ENCODE data around the gene ADAM23. TPM values are rescaled to one million over a fixed set of nuclear protein-coding genes. Genes with fewer than 3 reads are reported as not detected.

The ADAM23 gene
- total and polyA plus RNA-seq, 2 experiments from 2014 or later, result 2.8 to 3.3 TPM

DNA sequence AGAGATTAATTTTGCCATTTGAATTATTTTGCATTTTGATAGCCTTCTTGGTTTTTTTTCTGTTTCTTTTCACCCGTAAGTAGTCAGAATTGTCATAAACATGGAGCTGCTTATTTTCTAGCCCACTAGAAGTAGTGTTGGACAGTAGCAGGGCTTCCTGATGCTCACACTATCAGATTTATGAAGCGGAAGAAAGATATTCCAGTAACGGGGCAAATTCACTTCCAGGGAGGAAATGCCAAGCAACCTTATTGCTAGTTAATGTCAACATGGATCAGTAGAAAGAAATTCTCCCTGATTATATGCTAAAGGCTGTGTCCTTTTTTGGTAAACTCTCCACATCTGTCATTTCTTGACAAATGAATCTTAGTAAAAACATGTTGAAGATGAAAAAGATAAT is 19.2 kb upstream of the ADAM23 start:
- H3K36me3 ChIP-seq (replicated peaks; ENCODE audit: insufficient read depth, low read depth), result no peaks in the 10 kb centered on the region

DNA sequence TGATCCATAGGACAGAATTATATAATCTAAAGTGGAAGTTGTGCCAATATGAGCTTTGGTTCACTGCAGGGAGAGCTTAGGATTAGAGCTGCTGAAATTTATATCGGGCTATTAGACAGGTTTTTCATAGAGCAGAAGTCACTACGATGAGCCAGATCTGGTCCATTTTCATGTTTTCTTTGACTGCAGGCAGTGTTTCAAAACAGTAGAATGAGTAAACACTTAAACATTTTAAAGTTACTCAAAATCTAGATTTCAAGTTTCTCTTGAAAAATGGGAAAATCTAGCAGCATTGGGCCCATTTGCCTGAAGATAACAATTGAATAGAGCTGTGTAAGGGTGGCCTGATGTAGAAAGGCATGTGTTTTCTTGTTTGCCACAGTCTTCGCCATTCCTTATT is 14.5 kb upstream of the ADAM23 start:
- H3K9me3 ChIP-seq (ENCODE audit: low read depth), result no peaks in the 10 kb centered on the region
- no peaks in the 10 kb centered on the region for H3K79me2 ChIP-seq
- no peak overlapping the region for H2AFZ ChIP-seq
- H3K27ac ChIP-seq, result no peak overlapping the region
- H3K9me2 ChIP-seq (replicated peaks; ENCODE audit: insufficient read depth), result no peaks in the 10 kb centered on the region
- no peak overlapping the region for H3K4me2 ChIP-seq
- TF ChIP-seq EZH2phosphoT487 (IDR thresholded peaks at IDR 0.05; ENCODE audit: low read depth, severe bottlenecking, unreplicated experiment), result no peak
- TF ChIP-seq, protein P1, sequence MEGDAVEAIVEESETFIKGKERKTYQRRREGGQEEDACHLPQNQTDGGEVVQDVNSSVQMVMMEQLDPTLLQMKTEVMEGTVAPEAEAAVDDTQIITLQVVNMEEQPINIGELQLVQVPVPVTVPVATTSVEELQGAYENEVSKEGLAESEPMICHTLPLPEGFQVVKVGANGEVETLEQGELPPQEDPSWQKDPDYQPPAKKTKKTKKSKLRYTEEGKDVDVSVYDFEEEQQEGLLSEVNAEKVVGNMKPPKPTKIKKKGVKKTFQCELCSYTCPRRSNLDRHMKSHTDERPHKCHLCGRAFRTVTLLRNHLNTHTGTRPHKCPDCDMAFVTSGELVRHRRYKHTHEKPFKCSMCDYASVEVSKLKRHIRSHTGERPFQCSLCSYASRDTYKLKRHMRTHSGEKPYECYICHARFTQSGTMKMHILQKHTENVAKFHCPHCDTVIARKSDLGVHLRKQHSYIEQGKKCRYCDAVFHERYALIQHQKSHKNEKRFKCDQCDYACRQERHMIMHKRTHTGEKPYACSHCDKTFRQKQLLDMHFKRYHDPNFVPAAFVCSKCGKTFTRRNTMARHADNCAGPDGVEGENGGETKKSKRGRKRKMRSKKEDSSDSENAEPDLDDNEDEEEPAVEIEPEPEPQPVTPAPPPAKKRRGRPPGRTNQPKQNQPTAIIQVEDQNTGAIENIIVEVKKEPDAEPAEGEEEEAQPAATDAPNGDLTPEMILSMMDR (IDR thresholded peaks at IDR 0.05; ENCODE audit: poor library complexity), result no peak
- DNase-seq (ENCODE audit: low spot score), result no peak
- 87% methylated on average over 3 of the region's 3 CpGs for whole genome bisulfite sequencing (ENCODE audit: low lambda C conversion rate, missing lambda C conversion rate)
- H3K36me3 ChIP-seq (replicated peaks; ENCODE audit: insufficient read depth, low read depth), result no peaks in the 10 kb centered on the region
- no peak overlapping the region for H3K4me3 ChIP-seq
- H3K27me3 ChIP-seq, result no peaks in the 10 kb centered on the region
- H4K20me1 ChIP-seq (ENCODE audit: insufficient read depth, poor library complexity, severe bottlenecking), result no peaks in the 10 kb centered on the region
- H3K4me1 ChIP-seq (ENCODE audit: insufficient read depth), result no peaks in the 10 kb centered on the region

More for the DNA sequence above, 19.2 kb upstream of the ADAM23 start:
- no peaks in the 10 kb centered on the region for H3K4me1 ChIP-seq (ENCODE audit: insufficient read depth)
- 50% methylated on average over 3 of the region's 3 CpGs for WGBS (ENCODE audit: low lambda C conversion rate, missing lambda C conversion rate)
- H3K27ac ChIP-seq, result no peak overlapping the region
- no peak overlapping the region for H2AFZ ChIP-seq
- TF ChIP-seq, protein P1 (IDR thresholded peaks at IDR 0.05; ENCODE audit: poor library complexity), result no peak
- TF ChIP-seq EZH2 (IDR thresholded peaks at IDR 0.05; ENCODE audit: borderline replicate concordance), result no peak
- no peak for TF ChIP-seq EZH2phosphoT487 (IDR thresholded peaks at IDR 0.05; ENCODE audit: low read depth, severe bottlenecking, unreplicated experiment)
- H3K4me3 ChIP-seq, result no peak overlapping the region
- H3K9me3 ChIP-seq (ENCODE audit: low read depth), result no peaks in the 10 kb centered on the region
- no peak for DNase-seq (ENCODE audit: low spot score)
- no peak overlapping the region for H3K4me2 ChIP-seq
- H3K9me2 ChIP-seq (replicated peaks; ENCODE audit: insufficient read depth), result no peaks in the 10 kb centered on the region
- H4K20me1 ChIP-seq (ENCODE audit: insufficient read depth, poor library complexity, severe bottlenecking), result no peaks in the 10 kb centered on the region
- no peaks in the 10 kb centered on the region for H3K79me2 ChIP-seq
- no peaks in the 10 kb centered on the region for H3K27me3 ChIP-seq

- WGBS (ENCODE audit: low lambda C conversion rate, missing lambda C conversion rate), result 90% methylated on average over 2 of the region's 2 CpGs
- no peak for DNase-seq (ENCODE audit: low spot score)
- no peaks in the 10 kb centered on the region for H3K36me3 ChIP-seq (replicated peaks; ENCODE audit: insufficient read depth, low read depth)
- H3K4me2 ChIP-seq, result no peak overlapping the region
- H2AFZ ChIP-seq, result no peak overlapping the region
- no peak for TF ChIP-seq EZH2 (IDR thresholded peaks at IDR 0.05; ENCODE audit: borderline replicate concordance)
- TF ChIP-seq EZH2phosphoT487 (IDR thresholded peaks at IDR 0.05; ENCODE audit: low read depth, severe bottlenecking, unreplicated experiment), result no peak
- TF ChIP-seq, protein P1 (IDR thresholded peaks at IDR 0.05; ENCODE audit: poor library complexity), result no peak
- H3K79me2 ChIP-seq, result no peaks in the 10 kb centered on the region
- no peaks in the 10 kb centered on the region for H3K9me2 ChIP-seq (replicated peaks; ENCODE audit: insufficient read depth)
- no peak overlapping the region for H3K27ac ChIP-seq
- H4K20me1 ChIP-seq (ENCODE audit: insufficient read depth, poor library complexity, severe bottlenecking), result no peaks in the 10 kb centered on the region
- H3K27me3 ChIP-seq, result peaks cover 6% of the 10 kb centered on the region
- H3K4me3 ChIP-seq, result no peak overlapping the region
- no peaks in the 10 kb centered on the region for H3K9me3 ChIP-seq (ENCODE audit: low read depth)
- H3K4me1 ChIP-seq (ENCODE audit: insufficient read depth), result no peaks in the 10 kb centered on the region
Measured at GRCh38 chr2:206430452-206430851, 12.9 kb upstream of the ADAM23 start.

GRCh38 chr2:206431439-206431838 is 11.9 kb upstream of the ADAM23 start:
- H2AFZ ChIP-seq, result no peak overlapping the region
- TF ChIP-seq EZH2 (IDR thresholded peaks at IDR 0.05; ENCODE audit: borderline replicate concordance) (no peak), EZH2phosphoT487 (IDR thresholded peaks at IDR 0.05; ENCODE audit: low read depth, severe bottlenecking, unreplicated experiment) (no peak)
- TF ChIP-seq, protein P1 (IDR thresholded peaks at IDR 0.05; ENCODE audit: poor library complexity), result no peak
- H3K9me2 ChIP-seq (replicated peaks; ENCODE audit: insufficient read depth), result no peaks in the 10 kb centered on the region
- no peak overlapping the region for H3K4me3 ChIP-seq
- no peaks in the 10 kb centered on the region for H3K4me1 ChIP-seq (ENCODE audit: insufficient read depth)
- H3K27me3 ChIP-seq, result peaks cover 6% of the 10 kb centered on the region
- no peaks in the 10 kb centered on the region for H4K20me1 ChIP-seq (ENCODE audit: insufficient read depth, poor library complexity, severe bottlenecking)
- no peaks in the 10 kb centered on the region for H3K9me3 ChIP-seq (ENCODE audit: low read depth)
- WGBS (ENCODE audit: low lambda C conversion rate, missing lambda C conversion rate), result 75% methylated on average over 3 of the region's 3 CpGs
- no peak overlapping the region for H3K27ac ChIP-seq
- no peak for DNase-seq (ENCODE audit: low spot score)
- H3K4me2 ChIP-seq, result no peak overlapping the region
- H3K36me3 ChIP-seq (replicated peaks; ENCODE audit: insufficient read depth, low read depth), result no peaks in the 10 kb centered on the region
- H3K79me2 ChIP-seq, result no peaks in the 10 kb centered on the region
